IPS DF 6.9 (cell line): ENCODE measurements around the gene ELOVL4.

ENCODE experiments used
- DNase-seq: peaks from one replicate; pipeline ENCODE4 v3.0.0-alpha.2; 2013; ENCODE audit warnings: low read depth, low spot score
- H3K27ac ChIP-seq: one replicate; pipeline ENCODE4 v1.5.1; 2013; ENCODE audit warnings: low read length, control low read depth
- H3K27me3 ChIP-seq: 2 replicates; pipeline ENCODE4 v1.6.1; 2013; ENCODE audit warnings: mild to moderate bottlenecking, low read length; ENCODE audit not compliant: control insufficient read depth, insufficient read depth
- H3K36me3 ChIP-seq: 2 replicates; pipeline ENCODE4 v1.6.1; 2013; ENCODE audit warnings: low read length; ENCODE audit not compliant: control insufficient read depth, insufficient read depth
- H3K4me1 ChIP-seq: 2 replicates; pipeline ENCODE4 v1.6.1; 2013; ENCODE audit warnings: low read length; ENCODE audit not compliant: control insufficient read depth, insufficient read depth
- H3K4me3 ChIP-seq: 2 replicates; pipeline ENCODE4 v1.5.1; 2013; ENCODE audit warnings: mild to moderate bottlenecking, low read length
- H3K9me3 ChIP-seq: 2 replicates; pipeline ENCODE4 v1.6.1; 2013; ENCODE audit warnings: low read length, inconsistent platforms; ENCODE audit not compliant: control insufficient read depth, insufficient read depth
- WGBS: extraction: QIAGEN DNeasy Blood & Tissue Kit; methylation state at CpG from one replicate; pipeline ENCODE4 v1.1.7; 2013; ENCODE audit warnings: mixed read lengths, missing lambda C conversion rate; ENCODE audit not compliant: insufficient read length, insufficient coverage; 5-methylcytosine and 5-hydroxymethylcytosine counted together

Gene ELOVL4

GRCh38 chr6:79964607-79965081, 17.3 kb upstream of the ELOVL4 start:
- no peak for DNase-seq
- H3K27ac ChIP-seq, result no peak overlapping the region
- H3K27me3 ChIP-seq, result no peaks in the 10 kb centered on the region
- no peak overlapping the region for H3K4me3 ChIP-seq
- H3K9me3 ChIP-seq, result no peaks in the 10 kb centered on the region
- WGBS, result no CpG with 5 or more reads among the region's 3 CpGs
- no peaks in the 10 kb centered on the region for H3K4me1 ChIP-seq
- H3K36me3 ChIP-seq, result no peaks in the 10 kb centered on the region

- Histone ChIP-seq H3K4me1 (no peaks in the 10 kb centered on the region), H3K27ac (no peak overlapping the region), H3K9me3 (no peaks in the 10 kb centered on the region), H3K36me3 (no peaks in the 10 kb centered on the region), H3K27me3 (no peaks in the 10 kb centered on the region), H3K4me3 (no peak overlapping the region)
- DNase-seq, result no peak
Measured at GRCh38 chr6:79954849-79955248, 7.5 kb upstream of the ELOVL4 start.

DNA sequence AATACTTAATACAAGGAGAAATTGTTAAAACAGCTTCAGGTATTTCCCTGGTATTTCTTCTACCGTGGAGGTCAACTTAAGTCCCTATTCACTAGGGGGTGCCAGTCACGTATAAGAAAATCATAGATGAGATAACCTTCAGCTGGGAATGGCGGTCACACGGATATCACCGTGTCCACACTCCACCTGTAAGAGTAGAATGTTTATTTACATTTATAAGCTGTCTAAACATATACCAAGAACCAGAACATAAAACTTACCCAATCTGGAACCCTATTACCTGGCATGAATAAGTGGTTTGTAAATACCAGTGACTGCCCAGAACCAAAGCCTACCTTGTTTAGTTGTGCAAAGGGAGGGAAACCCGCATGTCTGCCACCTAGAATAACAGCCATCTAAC, 1.9 kb upstream of the ELOVL4 start:
- peak; percentile 57 for DNase-seq
- peaks cover 2% of the 10 kb centered on the region; the same call in 1 of the 2 replicates for H3K4me1 ChIP-seq
- no peak overlapping the region for H3K27ac ChIP-seq
- WGBS, result no CpG with 5 or more reads among the region's 6 CpGs
- no peaks in the 10 kb centered on the region for H3K27me3 ChIP-seq
- H3K9me3 ChIP-seq, result no peaks in the 10 kb centered on the region
- H3K36me3 ChIP-seq, result no peaks in the 10 kb centered on the region
- no peak overlapping the region for H3K4me3 ChIP-seq

- no peak for DNase-seq
- Histone ChIP-seq H3K27ac (no peak overlapping the region), H3K4me1 (peaks cover 6% of the 10 kb centered on the region; the same call in 1 of the 2 replicates), H3K36me3 (no peaks in the 10 kb centered on the region), H3K27me3 (no peaks in the 10 kb centered on the region), H3K9me3 (no peaks in the 10 kb centered on the region), H3K4me3 (peak overlapping the region; percentile 74)
- WGBS, result no CpG with 5 or more reads among the region's 38 CpGs
Measured at GRCh38 chr6:79946272-79947190, 822 bp downstream of the ELOVL4 start.

DNA sequence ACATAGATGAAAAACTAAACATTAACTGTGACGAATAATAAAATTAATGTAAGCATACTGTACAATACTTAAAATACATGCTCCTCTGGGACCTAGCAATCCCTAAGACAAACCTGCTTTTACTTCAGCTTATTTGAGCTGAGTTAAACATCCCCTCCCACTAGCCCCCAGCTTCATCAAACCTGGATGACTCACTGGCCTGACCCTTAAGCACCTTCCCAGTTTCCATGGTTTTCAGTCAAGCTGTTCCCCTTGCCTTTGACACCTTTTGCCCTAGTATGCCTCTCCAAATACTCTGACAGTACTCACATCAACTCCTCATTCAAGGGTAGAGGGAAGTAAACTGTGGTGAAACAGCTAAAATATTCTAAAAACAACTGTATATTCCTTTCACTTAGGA, 4.2 kb downstream of the ELOVL4 start:
- Histone ChIP-seq H3K27ac (no peak overlapping the region), H3K4me1 (peaks cover 6% of the 10 kb centered on the region; the same call in 1 of the 2 replicates), H3K36me3 (no peaks in the 10 kb centered on the region), H3K9me3 (no peaks in the 10 kb centered on the region), H3K27me3 (no peaks in the 10 kb centered on the region), H3K4me3 (no peak overlapping the region)
- no CpG with 5 or more reads among the region's 1 CpG for WGBS
- DNase-seq, result no peak

DNA sequence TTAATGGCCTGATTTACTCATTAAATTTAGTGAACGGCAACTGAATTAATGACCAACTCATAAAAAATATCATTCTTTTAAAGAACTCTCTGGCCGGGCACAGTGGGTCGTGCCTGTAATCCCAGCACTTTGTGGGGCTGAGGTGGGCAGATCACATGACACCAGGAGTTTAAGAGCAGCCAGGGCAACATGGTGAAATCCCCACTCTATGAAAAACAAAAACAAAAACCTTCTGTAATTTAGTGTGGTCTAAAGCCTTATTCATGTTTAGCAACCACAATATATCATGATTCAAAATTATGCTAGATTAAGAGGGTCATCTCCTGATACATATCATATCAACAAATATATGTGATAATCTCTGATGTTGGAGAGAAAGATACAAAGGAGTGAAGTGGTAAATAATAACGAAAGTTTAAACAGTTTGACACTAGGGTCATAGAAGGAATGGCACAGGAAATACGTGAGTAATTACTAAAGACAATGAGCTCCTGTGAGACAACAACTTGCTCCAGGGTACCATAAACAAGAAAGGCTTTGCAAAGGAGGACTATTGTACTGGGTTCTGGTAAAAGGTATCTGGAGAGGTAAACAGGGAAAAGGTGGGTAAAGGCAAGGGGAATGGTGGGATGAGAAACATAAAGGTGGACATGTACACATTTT, 5.7 kb downstream of the ELOVL4 start:
- no peaks in the 10 kb centered on the region for H3K36me3 ChIP-seq
- H3K9me3 ChIP-seq, result no peaks in the 10 kb centered on the region
- no CpG with 5 or more reads among the region's 5 CpGs for WGBS
- H3K27me3 ChIP-seq, result no peaks in the 10 kb centered on the region
- no peak overlapping the region for H3K4me3 ChIP-seq
- peaks cover 7% of the 10 kb centered on the region; the same call in 1 of the 2 replicates for H3K4me1 ChIP-seq
- no peak overlapping the region for H3K27ac ChIP-seq
- no peak for DNase-seq

DNA sequence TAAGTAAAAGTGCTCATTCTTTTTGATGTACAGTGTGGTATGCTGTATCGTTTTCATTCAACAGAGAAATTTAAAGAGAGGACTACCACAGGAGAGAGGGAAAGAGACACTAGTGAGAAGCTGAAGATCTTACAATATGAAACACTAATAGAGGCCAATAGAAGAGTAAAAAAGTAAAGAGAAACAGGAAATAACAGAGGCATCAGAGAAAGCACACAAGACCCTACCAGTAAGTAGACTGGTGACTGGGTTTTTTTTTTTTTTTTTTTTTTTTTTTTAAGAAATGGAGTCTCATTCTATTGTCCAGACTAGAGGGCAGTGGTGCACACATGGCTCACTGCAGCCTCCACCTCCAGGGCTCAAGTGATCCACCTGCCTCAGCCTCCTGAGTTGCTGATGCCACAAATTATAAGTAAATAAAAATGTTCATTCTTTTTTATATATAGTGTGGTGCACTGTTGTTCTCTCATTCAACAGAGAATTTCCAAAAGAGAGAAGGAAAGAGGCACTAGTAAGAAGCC, 18.8 kb downstream of the ELOVL4 start:
- Histone ChIP-seq H3K27ac (no peak overlapping the region), H3K4me1 (no peaks in the 10 kb centered on the region), H3K4me3 (no peak overlapping the region), H3K36me3 (no peaks in the 10 kb centered on the region), H3K27me3 (no peaks in the 10 kb centered on the region), H3K9me3 (no peaks in the 10 kb centered on the region)
- no CpG with 5 or more reads among the region's 1 CpG for WGBS
- no peak for DNase-seq

- Histone ChIP-seq H3K36me3 (no peaks in the 10 kb centered on the region), H3K27me3 (no peaks in the 10 kb centered on the region)
- no peak for DNase-seq
Measured at GRCh38 chr6:79927758-79928157, 19.6 kb downstream of the ELOVL4 start.

DNA sequence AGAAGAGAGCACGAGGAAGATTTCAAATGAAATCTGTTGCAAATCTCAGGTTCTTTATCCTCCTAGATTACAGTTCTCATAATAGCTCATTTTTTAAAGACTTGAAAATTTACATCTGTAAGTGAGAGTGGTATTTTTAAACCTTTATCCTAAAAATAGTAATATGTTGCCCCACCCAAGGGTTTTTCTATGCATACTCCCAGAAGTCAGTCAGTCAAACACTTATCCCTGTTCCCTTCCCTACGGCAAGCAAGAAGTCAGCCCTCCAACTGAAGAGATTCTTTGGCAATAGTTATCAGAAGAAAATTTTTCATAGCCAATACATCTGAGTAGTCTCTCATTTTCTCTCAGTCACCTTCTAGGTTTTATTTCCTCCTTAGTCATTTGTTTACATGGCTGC, 24.1 kb downstream of the ELOVL4 start:
- Histone ChIP-seq H3K27ac (no peak overlapping the region), H3K4me3 (no peak overlapping the region), H3K4me1 (no peaks in the 10 kb centered on the region), H3K36me3 (no peaks in the 10 kb centered on the region), H3K9me3 (no peaks in the 10 kb centered on the region), H3K27me3 (no peaks in the 10 kb centered on the region)
- DNase-seq, result no peak
- WGBS, result no CpG with 5 or more reads among the region's 2 CpGs

More at GRCh38 chr6:79927758-79928157, 19.6 kb downstream of the ELOVL4 start:
- no CpG with 5 or more reads among the region's 3 CpGs for WGBS
- Histone ChIP-seq H3K27ac (no peak overlapping the region), H3K4me3 (no peak overlapping the region), H3K4me1 (no peaks in the 10 kb centered on the region), H3K9me3 (no peaks in the 10 kb centered on the region)

GRCh38 chr6:79922018-79922417, 25.3 kb downstream of the ELOVL4 start:
- Histone ChIP-seq H3K27me3 (no peaks in the 10 kb centered on the region), H3K4me3 (no peak overlapping the region), H3K27ac (no peak overlapping the region), H3K4me1 (no peaks in the 10 kb centered on the region), H3K9me3 (no peaks in the 10 kb centered on the region), H3K36me3 (no peaks in the 10 kb centered on the region)
- no peak for DNase-seq
- WGBS, result no CpG with 5 or more reads among the region's 1 CpG
